COLO668 (cell line): Measurements from ENCODE around the gene ITPR1.
A peak's percentile ranks its signal among the peaks of the same experiment; 100 is the strongest.

Source experiments
- DNase-seq: peaks from one replicate; lab custom pipeline; 2025; ENCODE audit not compliant: unreplicated experiment; lab: John Stamatoyannopoulos, UW

The ITPR1 gene

DNA sequence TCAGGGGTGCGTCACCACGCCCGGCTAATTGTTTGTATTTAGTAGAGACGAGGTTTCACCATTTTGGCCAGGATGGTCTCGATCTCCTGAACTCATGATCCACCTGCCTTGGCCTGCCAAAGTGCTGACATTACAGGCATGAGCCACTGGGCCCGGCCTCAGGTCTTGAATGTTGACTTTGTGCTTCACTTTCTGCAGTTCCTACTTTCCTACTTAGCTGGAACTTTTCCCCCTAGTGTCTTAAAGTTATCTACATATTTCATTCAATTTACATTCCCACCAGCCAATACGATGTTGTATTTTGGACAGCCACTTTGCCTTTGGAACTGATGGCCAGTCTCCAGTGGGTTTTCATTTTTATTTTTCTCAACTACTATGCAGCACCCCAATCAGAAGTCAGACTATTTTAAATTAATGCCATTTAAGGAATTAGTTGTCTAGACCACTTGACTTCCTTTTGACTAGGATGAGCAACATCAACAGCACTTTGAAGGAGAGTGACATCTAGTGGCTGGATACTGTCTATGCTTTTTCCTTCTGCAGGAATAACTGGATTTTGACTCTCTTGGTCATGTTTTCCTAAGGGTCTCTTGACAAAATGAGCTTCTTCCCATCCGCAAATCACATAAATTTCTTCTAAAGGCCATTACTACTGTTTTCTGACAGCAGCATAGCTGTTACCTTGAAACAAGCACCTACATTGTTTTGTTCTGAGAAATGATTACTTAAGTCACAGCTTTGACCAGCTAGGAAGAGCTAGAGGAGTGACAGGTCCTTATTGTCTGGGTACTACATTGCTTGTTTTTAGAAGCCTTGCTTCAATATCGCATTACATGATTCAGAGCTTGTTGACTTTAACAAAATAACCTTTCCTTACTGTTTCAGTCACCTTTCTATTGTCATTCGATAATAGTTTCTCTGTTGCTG, 140.2 kb downstream of the ITPR1 start:
- DNase-seq = no peak

DNA sequence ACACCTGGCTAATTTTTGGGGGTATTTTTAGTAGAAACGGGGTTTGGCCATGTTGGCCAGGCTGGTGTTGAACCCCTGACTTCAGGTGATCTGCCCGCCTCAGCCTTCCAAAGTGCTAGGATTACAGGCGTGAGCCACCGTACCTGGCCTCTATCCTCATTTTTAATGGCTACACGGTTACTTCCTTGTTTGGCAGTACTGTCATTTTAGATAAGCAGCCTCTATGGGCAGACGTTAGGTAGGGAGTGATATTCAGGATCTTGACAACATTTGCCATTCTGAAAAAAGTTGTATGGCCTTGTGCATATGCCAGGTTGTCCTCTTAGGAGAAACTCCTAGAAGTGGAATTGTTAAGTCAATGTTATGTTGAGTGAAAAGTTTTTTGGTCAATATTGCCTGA, 141.7 kb downstream of the ITPR1 start:
- no peak for DNase-seq

DNA sequence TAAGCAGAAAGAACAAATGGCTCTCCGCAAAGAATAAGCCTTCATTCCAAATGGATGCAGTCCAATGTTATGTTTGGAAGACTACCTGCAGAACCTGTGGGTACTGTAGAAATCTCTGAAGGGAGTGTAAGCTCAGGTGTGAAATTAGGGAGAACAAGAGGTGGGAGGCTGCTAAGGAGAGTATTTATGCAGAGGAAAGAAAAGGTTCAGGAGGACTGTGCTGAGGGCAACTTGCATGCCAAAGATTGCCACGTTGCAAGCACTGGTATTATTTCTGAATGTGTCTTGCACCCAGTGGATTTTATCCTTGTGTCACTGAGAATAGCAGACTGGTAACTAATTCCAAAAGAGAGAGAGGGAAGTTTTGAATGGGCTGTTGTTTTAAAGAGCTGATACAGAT, 144.1 kb downstream of the ITPR1 start:
- no peak for DNase-seq

DNA sequence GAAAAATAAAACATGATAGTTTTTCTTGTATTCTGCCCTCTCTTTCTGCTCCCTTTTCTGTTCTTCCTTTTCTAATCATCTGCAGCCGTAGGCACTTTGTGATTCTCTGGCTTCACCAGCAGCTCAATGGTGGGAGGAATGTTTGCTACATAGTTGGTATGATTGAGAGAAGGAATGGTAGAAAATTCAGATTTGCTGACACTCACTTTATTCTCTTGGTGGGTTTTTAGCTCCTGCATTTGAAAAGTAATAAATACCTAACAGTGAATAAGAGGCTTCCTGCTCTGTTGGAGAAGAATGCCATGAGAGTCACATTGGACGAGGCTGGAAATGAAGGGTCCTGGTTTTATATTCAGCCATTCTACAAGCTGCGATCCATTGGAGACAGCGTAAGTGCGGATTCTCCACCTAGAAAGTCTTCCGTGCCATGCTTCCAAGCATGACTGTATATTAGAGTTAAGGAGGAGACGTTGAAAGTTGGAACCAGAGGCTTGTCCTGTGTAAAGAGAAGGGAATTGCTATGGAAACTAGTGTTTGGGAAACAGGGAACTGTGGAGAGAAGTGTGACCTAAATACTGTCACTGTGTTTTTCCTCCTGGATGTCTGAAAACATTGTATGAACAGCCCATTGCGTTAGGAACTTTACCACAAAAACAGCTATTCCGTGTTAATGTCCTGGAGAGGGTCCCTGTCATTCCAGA, 148.9 kb downstream of the ITPR1 start:
- no peak for DNase-seq

DNA sequence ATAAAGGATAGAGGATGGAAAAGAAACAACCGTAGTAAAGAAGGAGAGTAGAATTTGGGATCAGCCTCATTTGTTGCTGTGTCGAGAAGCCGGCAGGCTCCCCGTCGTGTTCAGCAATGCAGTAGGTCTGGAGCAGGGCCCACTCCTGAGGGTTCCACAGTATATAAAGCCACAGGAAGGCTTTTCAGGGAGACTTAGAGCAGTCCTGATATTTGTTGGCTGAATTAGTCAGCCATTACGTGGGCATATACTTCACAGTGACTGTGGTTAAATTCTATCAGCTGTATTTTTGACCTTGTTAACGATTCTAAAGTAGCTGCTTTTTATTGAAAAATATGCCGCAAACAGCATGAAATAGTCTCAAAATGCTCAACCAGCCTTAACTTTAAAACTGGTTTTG, 149.5 kb downstream of the ITPR1 start:
- DNase-seq = no peak

DNA sequence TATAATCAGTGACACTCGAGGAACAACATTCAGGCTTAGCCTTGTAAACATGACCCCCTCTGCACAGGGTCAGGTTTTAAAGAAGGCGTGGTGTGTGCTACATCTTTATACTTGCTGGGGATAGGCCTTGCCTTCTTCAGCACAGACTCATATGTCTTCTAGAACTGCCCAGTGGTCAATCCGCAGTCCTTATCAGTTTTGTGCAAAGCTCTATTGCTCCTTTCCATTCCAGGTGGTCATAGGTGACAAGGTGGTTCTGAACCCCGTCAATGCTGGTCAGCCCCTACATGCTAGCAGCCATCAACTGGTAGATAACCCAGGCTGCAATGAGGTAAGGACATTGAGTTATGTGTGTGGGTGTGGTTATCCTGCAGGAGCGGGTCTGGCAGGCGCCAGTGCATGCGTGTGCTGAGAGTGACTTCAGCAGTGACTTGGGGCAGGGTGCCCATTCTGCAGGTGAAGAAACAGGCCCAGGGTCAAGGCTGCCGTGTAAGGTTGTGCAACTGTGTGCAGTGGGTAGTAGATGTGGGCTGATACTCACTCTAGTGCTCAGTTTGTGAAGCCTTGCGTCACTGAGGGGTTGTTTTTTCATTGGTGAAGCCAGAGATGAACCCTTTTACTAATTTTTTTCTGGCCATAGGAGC, 150.9 kb downstream of the ITPR1 start:
- no peak for DNase-seq

DNA sequence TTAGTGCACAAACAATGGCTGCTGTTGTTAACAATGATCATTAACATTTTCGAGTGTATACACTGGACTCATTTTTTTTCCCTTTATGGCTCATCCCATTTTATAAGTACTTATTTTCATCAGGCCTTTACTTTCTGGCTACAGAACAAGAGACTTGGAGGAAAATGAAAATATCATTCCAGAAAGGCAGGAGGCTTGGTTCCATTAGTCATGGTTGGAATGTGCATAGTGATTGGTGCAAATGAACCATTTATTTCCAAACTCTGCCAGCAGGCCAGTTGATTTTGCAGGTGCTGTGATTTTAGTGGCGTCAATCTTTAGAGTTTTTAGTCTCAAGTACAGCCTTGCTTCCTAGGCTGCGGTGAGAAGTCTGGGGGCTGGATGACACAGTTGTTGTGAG, 151.8 kb downstream of the ITPR1 start:
- no peak for DNase-seq

DNA sequence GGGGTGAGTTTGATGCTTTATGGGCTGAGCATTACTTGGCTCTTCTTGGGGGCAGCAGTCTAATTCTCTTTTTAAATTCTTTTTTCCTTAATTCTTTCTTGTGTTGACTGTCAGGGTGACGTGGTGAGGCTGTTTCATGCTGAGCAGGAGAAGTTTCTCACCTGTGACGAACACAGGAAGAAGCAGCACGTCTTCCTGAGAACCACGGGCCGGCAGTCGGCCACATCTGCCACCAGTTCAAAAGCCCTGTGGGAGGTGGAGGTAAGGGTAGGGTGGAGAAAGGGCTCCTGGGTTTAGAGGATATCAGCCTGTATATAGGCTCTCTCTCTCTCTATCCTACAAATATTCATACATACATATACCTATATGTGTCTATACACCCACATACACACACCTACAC, 152.3 kb downstream of the ITPR1 start:
- DNase-seq = no peak

DNA sequence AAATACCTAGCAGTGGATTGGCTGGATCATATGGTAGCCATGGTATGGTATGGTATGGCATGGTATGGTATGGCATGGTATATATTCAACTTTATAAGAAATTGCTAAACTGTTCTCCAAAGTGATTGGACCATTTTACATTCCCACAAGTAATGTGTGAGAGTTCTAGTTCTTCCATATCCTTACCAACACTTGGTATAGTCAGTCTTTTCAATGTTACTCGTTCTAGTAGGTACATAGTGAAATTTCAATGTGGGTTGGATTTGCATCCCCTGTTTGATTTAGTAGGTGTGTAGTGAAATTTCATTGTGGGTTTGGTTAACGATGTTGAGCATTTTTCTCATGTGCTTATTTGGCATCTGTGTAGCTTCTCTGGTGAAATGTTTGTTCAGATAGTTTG, 154.3 kb downstream of the ITPR1 start:
- no peak for DNase-seq

DNA sequence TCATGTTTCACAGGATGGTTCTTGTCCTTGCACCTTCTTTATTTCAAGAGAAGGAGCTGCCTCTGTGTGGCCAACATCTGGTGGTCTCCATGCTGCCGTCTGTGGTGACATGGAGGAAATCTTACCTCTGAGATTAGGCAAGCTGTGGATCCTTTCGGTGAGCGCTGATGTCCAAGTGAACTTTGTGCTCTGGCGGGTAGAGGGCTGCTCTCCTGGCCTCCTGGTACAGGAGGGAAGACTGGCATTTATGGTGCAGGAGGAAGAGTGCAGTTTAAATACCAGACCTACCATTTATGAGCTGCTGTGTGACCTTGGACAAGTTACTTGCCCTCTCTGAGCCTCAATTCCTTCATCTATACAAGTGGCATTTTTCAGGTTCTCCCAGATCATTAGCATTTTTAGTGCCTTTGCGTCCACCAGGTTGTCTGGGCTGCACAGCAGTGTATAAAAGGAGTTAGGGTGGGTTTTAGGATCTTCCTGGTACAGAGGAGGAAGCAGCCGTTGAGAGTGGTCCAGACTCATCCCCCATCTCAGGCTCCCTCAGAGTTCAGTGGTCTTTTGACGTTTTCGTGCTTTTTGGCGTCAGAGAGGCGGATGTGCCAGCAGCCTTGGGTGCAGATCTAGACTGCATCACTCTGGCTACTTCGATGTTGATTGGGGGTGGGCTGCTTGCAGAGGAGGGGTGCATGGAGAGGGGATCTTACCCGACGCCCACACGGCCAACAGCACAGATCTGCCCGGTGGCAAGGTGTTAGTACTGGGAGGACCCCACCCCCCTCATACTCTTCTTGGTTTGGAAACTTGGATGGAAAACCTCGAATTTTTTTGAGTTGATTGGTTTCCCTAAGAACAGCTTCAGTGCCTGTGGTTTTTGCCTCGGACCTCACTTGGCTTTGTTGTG, 162.2 kb downstream of the ITPR1 start:
- DNase-seq = no peak

DNA sequence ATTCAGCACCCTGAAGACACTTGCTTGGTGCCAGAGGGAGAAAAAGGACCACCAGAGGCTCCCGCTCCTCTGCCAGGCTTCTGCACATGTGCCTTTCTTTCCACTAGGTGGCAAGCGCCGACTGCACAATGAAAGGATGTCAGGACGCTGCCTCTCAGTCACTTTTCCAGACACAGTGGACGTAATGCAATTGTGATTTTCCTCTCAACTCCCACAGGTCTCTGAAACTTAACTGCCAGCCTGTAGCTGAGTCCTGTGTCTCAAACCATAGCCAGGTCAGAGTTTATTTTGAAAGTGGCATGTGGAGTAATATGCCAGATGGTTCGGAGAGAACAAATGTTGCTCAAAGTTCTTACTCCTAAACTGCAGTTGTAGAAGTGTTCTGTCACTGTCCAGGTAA, 162.9 kb downstream of the ITPR1 start:
- DNase-seq = peak; percentile 14

DNA sequence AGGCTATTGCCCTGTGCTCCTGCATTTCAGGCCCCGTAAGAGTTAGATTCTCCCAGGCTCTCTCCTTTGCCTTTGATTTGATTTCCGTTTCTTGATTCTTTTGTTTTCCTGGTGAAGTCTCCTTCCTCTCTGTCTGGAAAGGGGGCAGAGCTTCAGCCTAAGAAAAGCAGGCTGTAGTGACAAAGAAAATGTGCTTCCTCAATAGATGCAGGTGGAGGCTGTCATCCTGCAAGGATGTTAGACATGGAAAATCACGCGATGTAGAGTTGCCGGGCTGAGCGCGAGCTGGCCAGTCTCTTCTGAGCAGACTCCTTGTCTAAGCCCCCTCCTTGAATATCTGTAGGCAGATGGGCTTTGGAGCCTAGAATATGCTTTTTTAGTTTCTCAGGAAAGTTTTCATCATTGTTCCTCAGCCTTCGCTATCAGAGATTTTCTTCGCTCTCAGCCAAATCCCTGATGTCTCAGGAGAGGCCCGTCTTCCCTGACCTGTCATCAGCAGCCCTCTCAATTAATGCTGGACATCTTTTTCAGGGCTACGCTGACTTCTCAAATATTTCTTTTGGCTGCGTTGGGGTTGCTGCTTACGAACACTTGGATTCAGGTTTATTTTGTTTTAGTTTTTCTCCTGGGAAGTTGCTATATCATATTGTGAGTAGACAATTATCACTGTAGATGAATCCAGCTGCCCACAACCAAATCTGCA, 163.6 kb downstream of the ITPR1 start:
- DNase-seq = no peak

DNA sequence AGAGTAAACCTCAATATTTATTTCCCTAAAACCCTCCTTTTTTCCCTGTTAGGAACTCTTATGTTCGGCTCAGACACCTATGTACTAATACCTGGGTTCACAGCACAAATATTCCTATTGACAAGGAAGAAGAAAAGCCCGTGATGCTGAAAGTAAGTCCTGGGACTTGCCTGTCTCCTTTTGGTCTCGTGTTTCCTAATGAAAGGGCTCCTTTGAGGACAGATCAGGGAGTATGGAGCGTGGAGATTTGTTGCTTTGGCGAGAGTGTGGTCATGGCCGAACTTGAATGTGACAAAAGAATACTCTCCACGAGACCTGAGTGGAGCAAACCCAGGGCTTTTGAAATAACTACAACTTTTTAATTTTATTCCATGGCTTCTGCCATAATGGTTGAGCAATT, 167.8 kb downstream of the ITPR1 start:
- DNase-seq = no peak

DNA sequence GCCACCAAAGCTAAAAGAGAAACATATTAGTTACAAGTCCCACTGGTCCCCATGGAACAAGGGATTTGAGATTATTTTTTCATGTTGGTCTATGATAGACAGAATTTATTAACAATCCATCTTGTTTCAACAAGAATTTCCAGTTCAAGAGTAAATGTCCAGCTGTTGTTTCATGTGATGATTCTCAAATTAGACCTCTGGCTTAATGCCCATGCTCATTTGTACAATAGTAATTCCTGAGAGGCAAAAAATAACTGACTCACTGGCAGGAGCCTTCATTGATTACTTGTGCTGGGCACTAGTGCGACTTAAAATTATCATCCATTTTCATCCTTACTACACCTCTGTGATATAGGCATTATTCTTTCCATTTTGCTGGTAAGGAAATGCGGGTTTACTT, 171.3 kb downstream of the ITPR1 start:
- no peak for DNase-seq

DNA sequence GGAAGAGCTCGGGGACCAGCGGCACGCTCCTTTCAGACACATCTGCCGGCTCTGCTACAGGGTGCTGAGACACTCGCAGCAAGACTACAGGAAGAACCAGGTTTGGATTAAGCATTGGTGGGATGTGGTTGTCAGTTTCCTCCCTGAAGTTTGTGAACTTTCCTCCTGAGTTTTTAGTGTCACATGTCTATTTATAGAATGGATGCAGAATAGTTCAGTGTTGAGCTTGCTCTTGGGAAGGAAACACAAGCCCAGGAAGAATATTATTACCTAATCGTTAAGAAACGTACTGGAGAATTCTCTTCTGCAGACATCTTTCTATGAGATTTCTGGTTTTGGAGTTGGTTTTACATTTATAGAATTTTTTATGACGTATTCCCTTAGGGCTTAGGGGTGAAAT, 172.0 kb downstream of the ITPR1 start:
- DNase-seq = no peak

DNA sequence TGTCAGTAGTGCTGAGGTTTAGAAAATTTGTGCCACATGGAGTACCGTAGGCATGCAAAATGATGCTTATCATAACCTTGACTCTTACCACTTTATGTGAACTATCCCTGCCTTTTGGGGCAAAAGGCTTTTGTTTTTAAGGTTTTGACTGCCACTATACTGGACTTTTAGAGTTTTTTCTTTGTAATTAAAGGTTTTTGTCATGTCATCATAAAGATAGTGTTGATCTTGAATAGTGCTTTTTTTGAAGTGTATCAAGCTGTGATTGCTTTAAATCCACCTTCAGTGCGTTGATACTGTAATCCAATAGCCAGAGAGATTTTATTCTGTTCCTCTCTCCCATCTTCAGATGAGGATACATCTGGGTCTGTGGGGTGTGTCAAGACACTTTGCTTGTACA, 172.9 kb downstream of the ITPR1 start:
- no peak for DNase-seq

DNA sequence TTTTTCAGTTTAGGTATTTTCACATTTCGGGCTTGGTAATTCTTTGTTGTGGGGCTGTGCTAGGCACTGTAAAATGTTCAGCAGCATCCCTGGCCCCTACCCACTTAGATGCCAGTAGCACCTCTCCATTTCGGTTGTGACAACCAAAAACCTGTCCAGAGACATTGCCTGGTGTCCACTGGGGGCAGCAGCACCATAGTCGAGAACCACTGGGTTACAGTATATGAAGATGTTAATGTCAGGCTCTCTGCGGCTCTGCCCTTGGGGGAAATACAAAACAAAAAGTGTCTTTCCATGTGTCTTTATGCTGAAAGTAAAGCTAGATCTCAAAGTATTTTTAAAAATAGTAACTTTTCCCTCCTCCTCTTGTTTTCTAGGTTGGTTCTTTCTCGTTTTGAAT, 177.2 kb downstream of the ITPR1 start:
- no peak for DNase-seq

DNA sequence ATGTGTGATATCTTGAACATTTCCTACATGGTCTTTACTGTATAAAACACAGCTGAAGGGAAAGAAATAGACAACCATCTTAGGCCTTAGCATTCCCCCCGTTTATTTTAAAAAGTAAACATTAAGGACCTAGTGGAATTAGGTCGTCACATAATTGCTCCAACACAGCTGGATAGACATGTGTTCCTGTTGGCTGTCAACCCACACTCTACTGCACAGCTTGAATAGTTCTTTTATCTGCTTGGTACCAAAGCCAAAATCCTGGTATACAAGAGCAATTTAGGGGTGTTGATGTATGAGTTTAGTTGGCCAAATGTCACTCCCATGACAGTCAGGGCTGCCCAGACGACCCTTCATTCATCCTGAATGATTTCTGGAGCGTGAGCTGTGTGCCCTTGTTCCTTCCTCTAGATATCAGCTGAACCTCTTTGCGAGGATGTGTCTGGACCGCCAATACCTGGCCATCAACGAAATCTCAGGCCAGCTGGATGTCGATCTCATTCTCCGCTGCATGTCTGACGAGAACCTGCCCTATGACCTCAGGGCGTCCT, 179.7 kb downstream of the ITPR1 start:
- DNase-seq = no peak

DNA sequence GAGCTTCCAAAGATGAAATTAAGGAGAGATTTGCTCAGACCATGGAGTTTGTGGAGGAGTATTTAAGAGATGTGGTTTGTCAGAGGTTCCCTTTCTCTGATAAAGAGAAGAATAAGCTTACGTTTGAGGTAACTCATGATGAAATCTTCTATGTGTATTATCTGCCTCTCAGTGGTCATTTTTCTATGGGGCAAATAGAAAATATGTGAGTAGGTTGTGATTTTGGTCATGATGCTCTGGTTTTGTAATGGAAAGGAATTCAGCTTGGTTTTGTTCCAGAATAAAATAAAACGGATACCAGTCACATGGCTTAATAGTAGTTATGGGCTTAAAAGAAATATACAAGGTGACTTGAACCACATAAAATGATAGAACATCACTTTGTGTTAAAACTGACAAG, 181.1 kb downstream of the ITPR1 start:
- DNase-seq = no peak

DNA sequence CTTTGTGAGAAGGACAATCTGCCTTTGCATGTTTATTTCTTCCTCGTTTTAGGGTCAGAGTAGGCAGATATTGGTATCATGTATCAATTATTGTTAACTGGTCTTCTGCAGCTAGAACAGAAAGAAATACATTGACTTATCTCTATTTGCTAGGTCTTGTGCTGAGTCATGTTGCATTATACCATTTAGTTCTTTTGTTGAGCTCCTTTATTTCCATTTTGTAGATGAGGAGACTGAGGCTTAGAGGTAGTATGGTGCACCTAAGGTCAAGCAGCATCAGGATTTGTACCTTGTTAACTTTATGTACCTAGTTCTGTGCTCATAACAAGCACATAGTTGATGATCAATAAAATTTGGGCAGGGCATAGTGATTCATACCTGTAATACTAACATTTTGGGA, 182.6 kb downstream of the ITPR1 start:
- DNase-seq = no peak
